NB4 (cell line): ENCODE data around the gene MTARC2.

Experiments used
- DNase-seq: peaks from one replicate; pipeline ENCODE4 v3.0.0; 2010; ENCODE audit warnings: low read depth
- H3K4me3 ChIP-seq: one replicate; pipeline ENCODE4 v1.5.1; 2011; ENCODE audit warnings: mild to moderate bottlenecking, low read depth, low read length, moderate library complexity
- MYC ChIP-seq: IDR thresholded peaks from 2 replicates; pipeline ENCODE4 v1.6.1; 2011; ENCODE audit warnings: low read depth, low read length
- POLR2A ChIP-seq: IDR thresholded peaks from 2 replicates; pipeline ENCODE4 v1.6.1; 2011; ENCODE audit warnings: mild to moderate bottlenecking; ENCODE audit not compliant: insufficient read length; ENCODE audit errors: extremely low read depth
- TF ChIP-seq, protein P1 (sequence below): IDR thresholded peaks from one replicate; pipeline ENCODE4 v1.5.1; 2012; ENCODE audit warnings: low read depth, low read length
- TF ChIP-seq, protein P2 (sequence below): IDR thresholded peaks from 2 replicates; pipeline ENCODE4 v1.6.1; 2011; ENCODE audit warnings: low read depth, low read length

The MTARC2 gene

DNA sequence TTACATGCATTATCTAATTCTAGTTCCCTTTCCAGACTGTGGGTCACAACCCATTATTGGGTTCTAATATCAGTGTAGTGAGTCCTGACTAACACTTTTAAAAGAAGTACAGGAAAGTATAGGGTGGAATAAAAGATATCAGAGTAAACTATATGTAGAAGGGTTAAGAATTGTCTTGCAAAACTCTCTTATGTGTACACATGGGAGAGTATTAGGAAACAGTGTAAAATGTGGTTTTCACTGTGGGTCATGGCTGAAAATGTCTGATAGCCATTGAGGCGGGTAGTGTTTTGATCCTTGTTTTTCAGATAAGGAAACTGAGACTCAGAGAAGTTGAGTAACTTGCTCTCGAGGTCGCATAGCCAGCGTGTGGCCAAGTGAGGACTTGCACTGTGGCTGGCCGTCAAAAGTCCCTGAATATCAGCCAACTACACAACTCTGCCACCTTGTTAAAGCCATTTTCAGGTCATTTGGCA, 20.0 kb downstream of the MTARC2 start:
- DNase-seq: peak; percentile 66
- TF ChIP-seq POLR2A: no peak
- H3K4me3 ChIP-seq: no peak overlapping the region

DNA sequence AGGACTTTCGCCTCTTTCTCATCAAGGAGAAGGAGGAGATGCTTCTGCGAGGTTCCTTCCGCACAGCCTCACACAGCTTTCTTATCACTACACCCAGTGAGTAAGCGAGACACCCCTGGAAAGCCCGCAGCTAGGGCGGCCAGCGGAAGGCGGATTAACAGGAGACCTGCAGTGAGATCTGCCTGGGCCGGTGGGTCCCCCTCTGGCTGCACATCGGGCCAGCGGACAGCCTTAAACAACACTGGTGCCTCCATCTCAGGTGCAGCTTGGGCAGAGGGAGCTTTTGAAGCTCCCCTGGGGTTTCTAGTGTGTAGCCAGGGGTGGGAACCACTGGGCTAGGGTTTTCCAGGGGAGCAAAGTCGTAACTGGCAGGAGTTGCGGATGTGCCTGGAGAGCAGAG, 21.1 kb downstream of the MTARC2 start:
- TF ChIP-seq, protein P1, sequence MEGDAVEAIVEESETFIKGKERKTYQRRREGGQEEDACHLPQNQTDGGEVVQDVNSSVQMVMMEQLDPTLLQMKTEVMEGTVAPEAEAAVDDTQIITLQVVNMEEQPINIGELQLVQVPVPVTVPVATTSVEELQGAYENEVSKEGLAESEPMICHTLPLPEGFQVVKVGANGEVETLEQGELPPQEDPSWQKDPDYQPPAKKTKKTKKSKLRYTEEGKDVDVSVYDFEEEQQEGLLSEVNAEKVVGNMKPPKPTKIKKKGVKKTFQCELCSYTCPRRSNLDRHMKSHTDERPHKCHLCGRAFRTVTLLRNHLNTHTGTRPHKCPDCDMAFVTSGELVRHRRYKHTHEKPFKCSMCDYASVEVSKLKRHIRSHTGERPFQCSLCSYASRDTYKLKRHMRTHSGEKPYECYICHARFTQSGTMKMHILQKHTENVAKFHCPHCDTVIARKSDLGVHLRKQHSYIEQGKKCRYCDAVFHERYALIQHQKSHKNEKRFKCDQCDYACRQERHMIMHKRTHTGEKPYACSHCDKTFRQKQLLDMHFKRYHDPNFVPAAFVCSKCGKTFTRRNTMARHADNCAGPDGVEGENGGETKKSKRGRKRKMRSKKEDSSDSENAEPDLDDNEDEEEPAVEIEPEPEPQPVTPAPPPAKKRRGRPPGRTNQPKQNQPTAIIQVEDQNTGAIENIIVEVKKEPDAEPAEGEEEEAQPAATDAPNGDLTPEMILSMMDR: no peak
- TF ChIP-seq, protein P2, sequence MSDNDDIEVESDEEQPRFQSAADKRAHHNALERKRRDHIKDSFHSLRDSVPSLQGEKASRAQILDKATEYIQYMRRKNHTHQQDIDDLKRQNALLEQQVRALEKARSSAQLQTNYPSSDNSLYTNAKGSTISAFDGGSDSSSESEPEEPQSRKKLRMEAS: no peak
- no peak for TF ChIP-seq MYC
- no peak for TF ChIP-seq POLR2A
- no peak for DNase-seq
- no peak overlapping the region for H3K4me3 ChIP-seq

DNA sequence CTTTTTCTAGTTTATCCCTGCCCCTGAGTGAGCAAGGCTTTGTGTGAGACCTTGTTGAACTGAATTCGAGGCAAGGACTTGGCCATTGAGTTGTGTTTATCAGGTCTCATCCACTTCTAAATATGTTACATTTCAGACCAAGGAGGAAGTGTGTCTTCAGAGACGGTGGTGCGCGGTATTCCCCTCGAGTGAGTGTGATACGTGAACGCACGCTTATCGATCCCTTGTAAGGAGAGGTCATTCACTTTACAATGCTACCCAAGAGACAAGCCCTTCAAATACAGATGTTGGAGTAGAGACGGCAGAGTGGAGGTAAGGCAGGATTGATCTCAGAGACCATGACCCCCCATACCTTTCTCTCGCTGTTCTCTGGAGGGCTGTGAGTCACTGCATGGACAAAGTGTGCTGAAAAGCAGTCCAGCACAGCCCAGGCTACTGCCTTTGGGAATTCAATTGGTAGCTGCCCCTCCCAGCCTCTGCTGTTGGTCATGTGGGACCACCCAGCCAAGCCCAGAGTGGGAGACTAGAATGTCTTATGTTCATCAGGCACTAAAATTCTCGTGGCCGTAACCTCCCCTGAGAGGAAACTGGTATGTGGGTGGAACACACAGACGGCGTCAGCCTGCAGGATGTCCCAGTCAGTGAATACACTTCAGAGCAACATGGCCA, 22.3 kb downstream of the MTARC2 start:
- DNase-seq: peak; percentile 44
- no peak overlapping the region for H3K4me3 ChIP-seq

DNA sequence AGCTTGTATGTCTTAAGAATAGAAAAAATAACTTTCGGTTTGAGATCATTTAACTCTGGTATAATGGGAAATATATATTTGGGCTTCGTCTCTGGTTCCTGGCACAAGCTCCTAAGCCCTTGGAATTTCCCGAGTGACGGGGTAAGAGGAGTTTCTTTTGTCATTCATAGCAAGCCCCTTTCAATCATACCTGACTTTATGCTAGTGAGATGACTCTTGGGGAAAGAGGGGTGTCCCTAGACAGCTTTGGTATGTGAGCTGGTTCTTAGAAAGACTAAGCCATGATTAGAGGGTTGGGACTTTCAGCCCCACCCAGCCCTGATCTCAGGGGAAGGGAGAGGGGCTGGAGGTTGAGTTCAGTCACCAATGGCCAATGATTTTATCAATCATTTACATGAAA, 24.7 kb downstream of the MTARC2 start:
- TF ChIP-seq, protein P2: no peak
- TF ChIP-seq, protein P1: no peak
- TF ChIP-seq POLR2A (no peak), MYC (no peak)
- no peak overlapping the region for H3K4me3 ChIP-seq
- no peak for DNase-seq

More for the DNA sequence above, 22.3 kb downstream of the MTARC2 start:
- TF ChIP-seq POLR2A (no peak), MYC (no peak)
- TF ChIP-seq, protein P2: no peak
- TF ChIP-seq, protein P1: no peak

DNA sequence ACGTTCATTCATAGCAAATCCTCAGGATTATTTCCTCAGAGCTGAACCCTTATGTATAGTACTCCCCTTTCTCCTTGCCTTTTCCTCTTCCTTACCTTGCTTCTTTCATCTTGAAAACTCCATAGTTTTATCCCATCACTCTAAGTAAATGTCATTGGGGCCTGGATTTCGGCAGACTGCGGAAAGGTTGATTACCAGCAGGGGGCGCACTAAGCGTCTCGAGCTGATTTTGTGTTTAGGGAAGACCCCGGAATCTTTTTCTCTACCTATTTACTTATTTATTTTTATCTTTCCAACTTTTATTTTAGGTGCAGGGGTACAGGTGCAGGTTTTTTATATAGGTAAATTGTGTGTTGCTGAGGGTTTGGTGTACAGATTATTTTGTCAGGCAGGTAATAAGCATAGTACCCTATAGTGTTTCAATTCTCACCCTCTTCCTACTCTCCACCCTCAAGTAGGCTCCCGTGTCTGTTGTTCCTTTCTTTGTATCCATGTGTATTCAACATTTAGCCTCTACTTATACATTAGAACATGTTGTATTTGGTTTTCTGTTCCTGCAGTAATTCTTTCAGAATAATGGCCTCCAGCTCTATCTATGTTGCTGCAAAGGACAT, 27.2 kb downstream of the MTARC2 start:
- peak; percentile 51 for DNase-seq

DNA sequence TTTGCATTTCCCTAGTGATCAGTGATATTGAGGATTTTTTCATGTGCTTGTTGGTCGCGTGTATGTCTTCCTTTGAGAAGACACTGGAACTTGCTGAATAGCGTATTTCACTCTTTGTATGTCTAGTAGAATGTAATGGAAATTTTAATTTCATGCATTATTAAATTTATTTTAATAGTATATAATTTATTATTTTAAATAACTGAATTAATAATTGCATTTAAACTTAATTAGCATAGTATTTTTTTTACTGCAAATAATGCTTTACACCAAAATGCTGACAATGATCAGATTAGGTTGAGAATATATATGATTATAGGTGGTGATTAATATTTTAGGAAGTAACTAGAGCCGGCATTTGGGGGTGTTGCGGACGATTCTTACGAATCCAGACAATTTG, 28.1 kb downstream of the MTARC2 start:
- DNase-seq: no peak
- H3K4me3 ChIP-seq: no peak overlapping the region
- TF ChIP-seq POLR2A (no peak), MYC (no peak)
- TF ChIP-seq, protein P1: no peak
- TF ChIP-seq, protein P2: no peak

More for the DNA sequence above, 27.2 kb downstream of the MTARC2 start:
- no peak overlapping the region for H3K4me3 ChIP-seq
- TF ChIP-seq, protein P1: peak; percentile 72
- no peak for TF ChIP-seq POLR2A
